HG03135 (cell line): ENCODE results near the gene DNAH11.
"Not testable (repeated sequence)": the region's sequence is repeated elsewhere in the genome, so short reads cannot be mapped to it uniquely, and the experiment has no call there.

ENCODE experiments used
- ATAC-seq: cut with Tn5 transposase; IDR thresholded peaks from one replicate; pipeline ENCODE4 v1.9.1; 2021; ENCODE audit warnings: mild to moderate bottlenecking, moderate library complexity; ENCODE audit not compliant: unreplicated experiment

DNAH11 gene

DNA sequence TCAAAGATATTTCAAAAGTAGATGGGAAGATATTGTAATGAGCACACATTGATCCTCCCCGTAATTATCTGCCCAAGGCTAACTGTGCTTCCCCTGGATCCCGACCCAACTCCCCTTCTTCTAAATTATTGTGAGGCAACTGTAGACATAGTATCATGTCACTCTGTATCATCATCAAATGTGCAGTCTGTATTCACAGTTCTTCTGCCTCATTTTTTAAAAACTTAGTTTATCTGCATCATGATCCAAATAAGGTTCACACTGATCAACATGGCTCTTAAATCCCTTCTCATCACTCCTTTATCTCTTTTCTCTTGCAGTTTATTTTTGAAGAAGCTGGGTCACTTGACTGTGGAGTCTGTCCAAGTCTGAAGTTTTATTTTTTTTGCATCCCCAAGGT is 375.4 kb downstream of the DNAH11 start:
- no peak for ATAC-seq

GRCh38 chr7:21920936-21921335 is 378.1 kb downstream of the DNAH11 start:
- no peak for ATAC-seq

DNA sequence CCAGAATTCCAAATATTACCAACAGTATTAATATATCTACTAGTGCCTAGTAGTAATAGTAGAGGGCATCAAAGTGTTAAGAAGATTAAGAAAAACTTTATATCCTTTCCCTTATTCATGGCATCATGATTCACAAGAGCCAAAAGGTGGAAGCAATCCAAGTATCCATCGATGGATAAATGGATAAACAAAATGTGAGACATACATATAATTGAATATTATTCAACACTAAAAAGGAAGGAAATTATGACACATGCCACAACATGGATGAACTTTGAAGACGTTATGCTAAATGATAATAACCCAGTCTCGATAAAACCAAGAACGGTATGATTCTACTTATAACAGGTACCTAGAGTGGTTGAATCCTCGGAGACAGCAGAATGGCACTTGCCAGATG is 379.8 kb downstream of the DNAH11 start:
- no peak for ATAC-seq

DNA sequence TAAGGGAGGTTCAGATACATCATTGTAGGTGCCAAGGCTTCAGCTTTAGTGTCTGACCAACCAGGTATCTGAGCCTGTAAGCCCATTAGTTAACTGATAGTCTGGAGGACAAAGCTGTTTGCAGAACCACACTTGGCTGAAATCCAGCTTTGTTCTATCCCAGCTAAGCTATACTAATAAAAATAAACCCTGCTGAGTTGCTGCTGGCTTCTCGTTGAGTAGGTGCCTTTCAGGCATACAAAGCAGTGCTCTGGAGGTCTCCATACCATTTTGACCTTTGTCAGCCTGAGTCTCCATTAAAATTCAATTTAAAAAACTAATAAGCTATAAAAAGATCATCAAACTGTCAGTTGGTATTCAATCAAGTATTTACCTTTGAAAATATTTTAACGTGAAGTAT is 380.8 kb downstream of the DNAH11 start:
- no peak for ATAC-seq

- ATAC-seq, result no peak
These were observed 383.6 kb downstream of the DNAH11 start for GRCh38 chr7:21926448-21926847.

DNA sequence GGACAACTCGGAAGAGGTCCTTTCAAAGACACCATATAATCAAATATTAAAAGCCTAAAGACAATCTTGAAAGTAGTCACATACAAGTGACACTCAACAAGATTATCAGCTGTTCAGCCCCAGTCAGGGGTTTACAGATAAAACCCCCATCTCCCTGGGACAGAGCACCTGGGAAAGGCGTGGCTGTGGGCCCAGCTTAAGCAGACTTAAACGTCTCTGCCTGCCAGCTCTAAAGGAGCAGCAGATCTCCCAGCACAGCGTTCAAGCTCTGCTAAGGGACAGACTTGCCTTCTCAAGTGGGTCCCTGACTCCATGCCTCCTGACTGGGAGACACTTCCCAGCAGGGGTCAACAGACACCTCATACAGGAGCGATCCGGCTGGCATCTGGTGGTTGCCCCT is 384.9 kb downstream of the DNAH11 start:
- no peak for ATAC-seq

- ATAC-seq, result not testable (repeated sequence)
These were observed 390.5 kb downstream of the DNAH11 start for GRCh38 chr7:21933293-21933692.

DNA sequence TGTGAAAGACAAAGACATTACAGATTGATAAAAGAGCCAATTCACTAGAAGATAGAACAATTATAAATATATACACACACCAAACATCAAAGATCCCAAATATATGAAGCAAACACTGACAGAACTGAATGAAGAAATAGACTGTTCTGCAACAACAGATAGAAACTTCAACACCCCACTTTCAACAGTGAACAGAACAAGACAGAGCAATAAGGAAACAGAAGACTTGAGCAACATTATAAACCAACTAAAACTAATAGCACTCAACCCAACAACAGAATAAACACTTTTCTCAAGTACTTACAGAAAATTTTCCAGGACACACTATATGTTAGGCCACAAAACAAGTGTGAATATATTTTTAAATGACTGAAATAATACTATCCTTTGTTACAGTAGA is 392.0 kb downstream of the DNAH11 start:
- no peak for ATAC-seq

DNA sequence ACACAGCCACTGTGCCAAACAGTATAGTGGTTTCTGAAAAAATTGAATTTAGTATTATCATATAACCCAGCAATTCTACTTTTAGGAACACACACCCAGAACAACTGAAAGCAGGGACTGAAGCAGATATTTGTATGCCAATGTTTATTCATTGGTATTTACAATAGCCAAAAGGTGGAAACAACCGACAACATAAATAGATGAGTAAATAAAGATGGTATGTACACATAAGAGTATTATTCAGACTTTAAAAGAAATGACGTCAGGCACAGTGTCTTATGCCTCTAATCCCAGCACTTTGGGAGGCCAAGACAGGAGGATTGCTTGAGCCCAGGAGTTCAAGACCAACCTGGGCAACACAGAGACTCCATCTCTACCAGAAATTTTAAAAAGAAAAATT is 395.6 kb downstream of the DNAH11 start:
- ATAC-seq, result no peak

DNA sequence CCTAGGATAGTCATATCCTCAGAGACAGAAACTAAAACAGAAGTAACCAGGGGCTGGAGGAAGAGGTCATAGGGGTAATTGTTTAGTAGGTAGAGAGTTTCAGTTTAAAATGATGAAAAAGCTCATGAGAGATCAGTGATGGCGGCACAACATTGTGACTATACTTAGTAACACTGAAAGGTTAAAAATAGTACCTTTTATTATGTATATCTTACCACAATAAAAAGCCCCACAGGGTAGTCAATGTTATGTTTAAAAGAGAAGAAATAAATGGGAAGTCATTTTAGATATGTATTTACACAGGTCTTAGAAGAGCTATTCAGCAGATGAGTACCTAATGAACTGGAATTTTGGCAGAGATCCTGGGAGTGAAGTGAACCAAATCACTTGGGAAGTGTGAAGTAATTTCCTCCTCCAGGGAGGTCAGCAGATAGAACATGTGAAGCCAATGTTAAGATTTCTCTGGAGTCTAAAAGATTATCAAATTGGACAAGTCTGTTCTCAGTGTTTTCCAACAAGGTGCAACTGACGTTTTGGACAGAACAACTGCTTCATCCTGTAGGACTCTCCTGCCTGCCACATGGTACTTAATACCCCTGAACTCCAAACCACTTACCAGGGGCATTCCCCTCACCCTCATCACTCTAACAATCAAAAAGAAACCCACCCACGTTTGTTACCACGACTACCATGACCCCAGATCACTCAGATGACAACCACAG is 396.5 kb downstream of the DNAH11 start:
- ATAC-seq, result peak; percentile 75

- no peak for ATAC-seq
These were observed 397.1 kb downstream of the DNAH11 start for GRCh38 chr7:21939858-21940372.

DNA sequence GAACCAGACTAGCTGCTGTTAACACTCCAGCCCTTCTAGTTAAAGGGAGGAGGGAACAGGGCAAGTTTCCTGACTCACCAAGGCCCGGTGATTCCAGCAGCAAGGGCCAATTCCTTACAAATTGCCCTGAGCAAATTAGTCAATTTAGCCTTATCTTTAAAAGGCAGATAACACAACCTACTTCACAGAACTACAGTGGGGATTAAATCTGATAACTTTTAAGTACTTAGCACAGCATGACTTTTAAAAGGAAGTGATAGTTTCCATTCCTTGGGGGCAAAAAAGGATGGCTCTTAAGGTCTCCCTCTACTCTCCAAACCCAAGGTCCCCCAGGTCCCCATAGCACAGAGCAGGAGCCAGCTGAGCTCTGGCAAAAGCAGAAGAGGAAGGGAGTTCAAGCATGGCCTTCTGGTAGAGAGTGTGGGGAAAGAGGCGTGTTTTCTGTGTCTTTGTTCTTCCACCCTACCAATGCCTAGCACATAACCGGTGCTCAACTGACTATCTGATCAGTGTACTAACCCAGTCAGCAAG is 398.8 kb downstream of the DNAH11 start:
- no peak for ATAC-seq

- ATAC-seq, result no peak
These were observed 400.1 kb downstream of the DNAH11 start for GRCh38 chr7:21942955-21943354.

GRCh38 chr7:21943436-21943835 is 400.6 kb downstream of the DNAH11 start:
- ATAC-seq, result no peak

- ATAC-seq, result no peak
These were observed 402.0 kb downstream of the DNAH11 start for GRCh38 chr7:21944616-21945453.

GRCh38 chr7:21945454-21946221 is 402.8 kb downstream of the DNAH11 start, which contains the start of gene CDCA7L:
Gene CDCA7L, minus strand, starts transcription at chr7:21945899. Its CDS starts 95 bp downstream, at chr7:21945804.
- peak; percentile 83 for ATAC-seq

DNA sequence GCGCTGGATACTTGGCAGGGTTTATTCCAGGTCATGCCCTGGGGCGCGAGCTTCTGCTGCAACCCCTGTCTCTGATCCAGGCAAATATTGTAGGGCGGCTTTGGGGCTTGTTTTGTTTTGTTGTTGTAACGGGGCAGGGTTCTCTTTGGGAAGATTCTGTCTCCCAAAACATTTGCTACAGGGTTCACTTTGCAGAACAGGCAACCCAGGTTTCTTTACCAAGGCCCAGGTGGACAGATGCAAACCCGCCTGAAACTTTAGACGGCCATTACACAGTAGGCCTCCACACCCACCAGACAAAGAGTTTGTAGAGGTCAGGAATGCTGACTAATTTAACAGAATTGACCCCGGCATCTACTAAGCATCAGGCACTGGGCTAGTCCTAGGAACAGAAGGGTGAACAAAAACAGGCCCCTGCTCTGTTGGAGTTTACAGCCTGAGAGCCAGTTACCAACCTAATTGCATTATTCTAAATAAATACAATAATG is 403.4 kb downstream of the DNAH11 start:
- ATAC-seq, result no peak

- ATAC-seq, result no peak
These were observed 404.2 kb downstream of the DNAH11 start for GRCh38 chr7:21947056-21947455.

GRCh38 chr7:21947946-21948345 is 405.1 kb downstream of the DNAH11 start:
- no peak for ATAC-seq

GRCh38 chr7:21948364-21948763 is 405.5 kb downstream of the DNAH11 start:
- no peak for ATAC-seq
